Astrocyte of the cerebellum (primary cell): Measurements from ENCODE around the gene PPM1A.

Source experiments
- DNase-seq: peaks from one replicate; pipeline ENCODE4 v3.0.0-alpha.2; 2011; ENCODE audit warnings: low read depth
- H3K4me3 ChIP-seq: 2 replicates; pipeline ENCODE4 v1.5.1; 2011; ENCODE audit warnings: mild to moderate bottlenecking, low read depth, low read length, moderate library complexity
- CTCF ChIP-seq: IDR thresholded peaks from 2 replicates; pipeline ENCODE4 v1.5.1; 2012; ENCODE audit warnings: low read length, low read depth, moderate library complexity, mild to moderate bottlenecking; ENCODE audit errors: missing control alignments
- in situ Hi-C: cut with HindIII; loops from 2 replicates; pipeline ENCODE4 v1.10.0; 2017; ENCODE audit warnings: low sequenced_read_pairs

PPM1A gene

DNA sequence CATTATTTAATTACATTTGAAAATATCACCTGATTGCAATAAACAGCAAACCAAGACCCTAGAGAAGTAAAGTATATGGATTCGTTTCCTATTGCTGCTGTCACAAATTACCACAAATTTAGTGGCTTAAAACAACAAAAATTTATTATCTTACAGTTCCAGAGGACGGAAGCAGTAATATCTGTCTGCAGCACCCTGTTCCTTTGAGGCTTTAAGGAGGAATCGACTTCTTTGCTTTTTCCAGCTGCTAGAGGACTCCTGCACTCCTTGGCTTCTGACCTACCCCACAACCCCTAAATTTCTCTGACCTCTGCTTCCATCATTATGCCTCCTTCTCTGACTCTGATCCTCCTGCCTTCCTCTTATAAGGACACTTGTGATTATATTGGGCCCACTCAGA, 23.8 kb upstream of the PPM1A start:
- TF ChIP-seq CTCF: no peak
- H3K4me3 ChIP-seq: no peak overlapping the region
- in situ Hi-C loops: no loop called here
- no peak for DNase-seq

GRCh38 chr14:60226298-60226697, 22.7 kb upstream of the PPM1A start:
- in situ Hi-C loops: no loop called here
- no peak for TF ChIP-seq CTCF
- DNase-seq: no peak
- H3K4me3 ChIP-seq: no peak overlapping the region

- H3K4me3 ChIP-seq: no peak overlapping the region
- in situ Hi-C loops: no loop called here
- no peak for DNase-seq
- no peak for TF ChIP-seq CTCF
Measured at GRCh38 chr14:60227291-60227690, 21.7 kb upstream of the PPM1A start.

- H3K4me3 ChIP-seq: no peak overlapping the region
- in situ Hi-C loops: no loop called here
- DNase-seq: no peak
- TF ChIP-seq CTCF: no peak
Measured at GRCh38 chr14:60229614-60230013, 19.4 kb upstream of the PPM1A start.

DNA sequence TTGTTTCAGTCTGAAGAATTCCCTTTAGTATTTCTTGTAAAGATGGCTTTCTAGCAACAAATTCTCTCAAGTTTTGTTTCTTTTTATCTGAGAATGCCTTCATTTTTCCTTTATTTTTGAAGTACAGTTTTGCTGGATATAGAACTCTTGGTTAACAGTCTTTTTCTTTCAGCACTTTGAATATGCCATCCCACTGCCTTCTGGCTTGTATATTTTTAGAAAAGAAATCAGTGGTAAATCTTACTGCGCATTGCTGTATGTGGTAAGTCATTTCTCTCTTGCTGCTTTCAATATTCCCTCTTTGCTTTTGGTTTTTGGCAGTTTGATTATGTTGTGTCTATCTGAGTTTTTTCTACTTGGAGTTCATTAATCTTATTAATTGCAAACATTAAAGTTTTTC, 16.8 kb upstream of the PPM1A start:
- no peak overlapping the region for H3K4me3 ChIP-seq
- in situ Hi-C loops: no loop called here
- no peak for DNase-seq
- TF ChIP-seq CTCF: no peak

DNA sequence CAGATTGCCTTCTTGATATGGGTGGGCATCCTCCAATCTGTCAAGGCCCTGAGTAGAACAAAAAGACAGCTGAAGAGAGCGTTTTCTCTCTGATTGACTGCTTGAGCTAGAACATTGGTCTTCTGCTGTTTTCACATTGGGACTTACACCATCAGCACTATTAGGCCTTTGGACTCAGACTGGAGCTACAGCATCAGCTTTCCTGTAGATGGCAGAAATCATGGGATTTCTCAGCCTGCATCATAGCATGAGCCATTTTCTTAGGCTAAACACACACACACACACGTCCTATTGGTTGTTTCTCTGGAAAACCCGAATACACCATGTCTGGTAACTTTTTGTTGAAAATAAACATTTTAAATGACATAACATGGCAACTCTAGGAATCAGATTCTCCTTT, 15.8 kb upstream of the PPM1A start:
- TF ChIP-seq CTCF: no peak
- no peak for DNase-seq
- in situ Hi-C loops: no loop called here
- no peak overlapping the region for H3K4me3 ChIP-seq

DNA sequence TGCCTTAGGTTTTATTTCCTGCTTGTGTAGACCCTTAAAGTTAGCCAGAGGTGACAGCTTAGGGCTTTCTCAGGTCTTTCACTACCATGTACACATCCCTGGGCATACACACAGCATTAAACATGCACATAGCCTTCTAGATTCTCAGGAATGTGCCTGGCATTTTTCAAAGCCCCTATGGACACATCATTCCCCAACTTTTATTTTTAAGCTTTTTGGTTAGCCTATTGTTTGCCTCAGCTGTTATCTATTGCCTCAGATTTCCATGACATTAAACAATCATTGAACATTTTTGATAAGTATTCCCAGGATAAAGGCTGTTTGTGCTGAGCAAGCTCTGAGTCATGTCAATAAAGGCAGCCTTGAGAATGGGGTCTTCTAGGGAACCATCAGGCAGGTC, 15.1 kb upstream of the PPM1A start:
- H3K4me3 ChIP-seq: no peak overlapping the region
- TF ChIP-seq CTCF: no peak
- no peak for DNase-seq
- in situ Hi-C loops: no loop called here
